AG04449 (cell line): ENCODE measurements around the gene SCARB1.

ENCODE experiments used
- CTCF ChIA-PET: fragments of 350-600 bp; formaldehyde crosslinking; extraction: SDS; loops from one replicate; lab custom pipeline; 2021; ENCODE audit warnings: antibody characterized with exemption; lab: Yijun Ruan, JAX
- POLR2A ChIA-PET: fragments of 400-600, 350-600 bp; formaldehyde crosslinking; extraction: SDS; loops from one replicate; lab custom pipeline; 2020; ENCODE audit warnings: antibody characterized with exemption, inconsistent platforms; lab: Yijun Ruan, JAX
- DNase-seq: peaks from one replicate; pipeline ENCODE4 v3.0.0-alpha.2; 2010; ENCODE audit warnings: low read depth, low spot score
- H3K4me3 ChIP-seq: 2 replicates; pipeline ENCODE4 v1.5.1; 2011; ENCODE audit warnings: low read depth, mild to moderate bottlenecking, control low read depth, low read length
- TF ChIP-seq, protein P1 (sequence below): IDR thresholded peaks from one replicate; pipeline ENCODE4 v1.5.1; 2011; ENCODE audit warnings: mild to moderate bottlenecking, moderate library complexity, low read length, control low read depth, inconsistent platforms; ENCODE audit not compliant: insufficient read depth; ENCODE audit errors: missing control alignments

The SCARB1 gene

DNA sequence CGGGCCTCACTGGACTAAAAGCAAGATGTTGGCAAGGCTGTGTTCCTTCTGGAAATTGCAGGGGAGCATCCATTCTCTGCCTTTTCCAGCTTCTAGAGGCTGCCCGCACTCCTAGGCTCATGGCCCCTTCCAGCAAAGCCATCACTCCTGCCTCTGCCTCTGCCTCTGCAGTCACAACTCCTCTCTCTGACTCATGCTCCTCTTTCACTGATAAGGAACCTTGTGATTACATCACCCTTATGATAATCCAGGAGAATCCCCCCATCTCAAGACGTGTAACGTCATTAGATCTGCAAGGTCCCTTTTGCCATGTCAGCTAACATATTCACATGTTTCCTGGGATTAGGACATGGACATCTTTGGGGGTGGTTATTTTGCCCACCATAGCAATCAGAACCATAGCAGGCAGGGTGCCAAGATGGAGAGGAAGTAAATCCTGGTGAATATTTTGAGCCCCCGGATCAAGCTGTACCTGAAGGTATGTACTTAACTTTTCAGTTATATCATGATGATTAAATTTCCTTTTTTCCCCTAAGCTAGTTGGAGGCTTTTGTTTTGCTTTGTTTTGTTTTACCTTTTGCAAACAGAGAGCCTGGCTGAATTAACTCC, 123.6 kb downstream of the SCARB1 start:
- CTCF ChIA-PET: interaction anchor here (1.5 to 1.9 kb wide), 3 partner anchors 11 to 42 kb away, joined by 3 to 6 read pairs (median 6); no protein-coding TSS in a partner anchor
- H3K4me3 ChIP-seq: no peak overlapping the region
- DNase-seq: no peak
- TF ChIP-seq, protein P1, sequence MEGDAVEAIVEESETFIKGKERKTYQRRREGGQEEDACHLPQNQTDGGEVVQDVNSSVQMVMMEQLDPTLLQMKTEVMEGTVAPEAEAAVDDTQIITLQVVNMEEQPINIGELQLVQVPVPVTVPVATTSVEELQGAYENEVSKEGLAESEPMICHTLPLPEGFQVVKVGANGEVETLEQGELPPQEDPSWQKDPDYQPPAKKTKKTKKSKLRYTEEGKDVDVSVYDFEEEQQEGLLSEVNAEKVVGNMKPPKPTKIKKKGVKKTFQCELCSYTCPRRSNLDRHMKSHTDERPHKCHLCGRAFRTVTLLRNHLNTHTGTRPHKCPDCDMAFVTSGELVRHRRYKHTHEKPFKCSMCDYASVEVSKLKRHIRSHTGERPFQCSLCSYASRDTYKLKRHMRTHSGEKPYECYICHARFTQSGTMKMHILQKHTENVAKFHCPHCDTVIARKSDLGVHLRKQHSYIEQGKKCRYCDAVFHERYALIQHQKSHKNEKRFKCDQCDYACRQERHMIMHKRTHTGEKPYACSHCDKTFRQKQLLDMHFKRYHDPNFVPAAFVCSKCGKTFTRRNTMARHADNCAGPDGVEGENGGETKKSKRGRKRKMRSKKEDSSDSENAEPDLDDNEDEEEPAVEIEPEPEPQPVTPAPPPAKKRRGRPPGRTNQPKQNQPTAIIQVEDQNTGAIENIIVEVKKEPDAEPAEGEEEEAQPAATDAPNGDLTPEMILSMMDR: no peak
- POLR2A ChIA-PET: interaction anchor here (1.2 kb wide), 1 partner anchor 15 kb away, joined by 5 read pairs; no protein-coding TSS in a partner anchor

DNA sequence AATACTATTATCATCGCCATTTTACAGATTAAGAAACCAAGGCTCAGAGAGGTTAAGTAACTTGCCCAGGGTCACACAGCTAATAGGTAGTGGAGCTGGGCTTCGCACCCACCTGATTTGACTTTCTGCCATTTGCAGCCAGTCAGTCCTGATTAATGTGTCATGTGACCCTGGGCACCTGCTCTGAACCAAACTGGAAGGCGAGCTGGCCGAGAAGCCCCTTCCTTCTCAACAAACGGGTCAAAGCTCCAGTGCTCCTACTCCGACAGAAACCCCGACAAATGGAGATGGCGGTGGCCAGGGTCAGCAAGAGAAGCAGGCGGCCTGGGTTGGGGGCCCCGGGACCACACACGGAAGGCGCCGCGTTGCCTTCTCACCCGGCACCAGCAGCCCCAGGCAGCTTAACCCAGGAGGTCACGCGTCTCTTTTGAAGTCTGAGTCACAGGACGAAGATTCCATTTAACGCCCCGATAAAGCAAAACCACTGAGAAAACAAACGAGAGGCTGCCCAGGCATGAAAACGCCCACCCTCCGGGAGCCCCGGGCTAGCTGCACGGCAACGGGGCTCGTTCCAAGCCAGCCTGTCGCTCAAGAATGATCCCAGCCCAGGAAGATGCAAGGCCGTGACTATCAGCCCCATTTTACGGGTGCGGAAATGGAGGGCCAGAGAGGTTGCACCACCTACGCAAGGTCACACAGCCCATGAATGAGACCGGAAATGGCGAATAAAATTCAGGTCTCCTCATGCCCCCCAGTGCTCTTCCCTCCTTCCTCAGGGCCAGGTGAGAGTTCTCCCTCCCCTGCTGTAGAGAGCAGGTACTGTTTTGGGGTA, 124.8 kb downstream of the SCARB1 start:
- no peak for DNase-seq
- ChIA-PET CTCF (interaction anchor here (0.9 to 1.5 kb wide), 3 partner anchors 17 to 27 kb away, joined by 3 to 4 read pairs (median 3); no protein-coding TSS in a partner anchor), POLR2A (no interaction called here)
- TF ChIP-seq, protein P1: no peak
- H3K4me3 ChIP-seq: no peak overlapping the region

DNA sequence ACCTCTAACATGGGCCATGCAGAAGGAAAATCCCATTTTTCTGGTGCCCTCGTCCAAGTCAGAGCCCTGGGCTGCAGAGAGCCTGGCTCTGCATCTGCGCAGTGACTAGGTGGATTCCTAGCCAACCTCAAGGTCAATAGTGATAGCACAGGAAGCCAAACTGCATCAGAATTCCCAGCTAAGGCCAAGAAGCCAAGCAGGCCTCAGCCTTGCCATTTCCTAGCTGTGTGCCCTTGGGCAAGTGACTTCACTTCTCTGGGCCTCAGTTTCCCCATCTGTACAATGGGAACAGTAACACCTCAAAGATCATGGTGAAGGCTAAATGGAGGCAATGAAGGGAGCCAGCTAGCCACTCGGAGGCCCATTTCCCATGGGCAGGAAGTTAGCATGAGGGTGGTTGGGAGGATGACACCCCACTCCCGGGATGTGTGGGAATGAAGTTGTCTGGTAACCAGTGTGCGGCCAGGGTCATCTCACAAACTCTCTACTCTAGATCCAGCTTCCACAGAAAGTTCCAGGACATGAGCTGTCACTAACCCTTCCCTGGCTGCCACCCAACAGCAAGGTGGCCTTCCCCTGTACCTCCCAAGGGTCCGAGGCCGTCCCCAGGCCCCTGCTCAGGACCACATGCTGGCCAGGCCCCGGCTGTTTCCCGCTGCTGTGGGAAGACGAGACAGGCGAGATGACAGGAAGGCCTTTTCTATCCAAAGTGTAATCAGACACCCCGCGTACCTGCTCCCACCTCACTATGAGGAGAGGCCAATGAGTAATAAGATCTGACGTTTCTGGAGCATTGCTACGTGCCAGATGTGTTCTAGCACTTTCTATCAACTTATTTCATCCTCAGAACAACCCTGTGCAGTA, 125.7 kb downstream of the SCARB1 start:
- DNase-seq: no peak
- TF ChIP-seq, protein P1: no peak
- CTCF ChIA-PET: interaction anchor here (0.8 to 1.5 kb wide), 4 partner anchors 10 to 27 kb away, joined by 3 to 5 read pairs (median 4); no protein-coding TSS in a partner anchor
- POLR2A ChIA-PET: no interaction called here
- no peak overlapping the region for H3K4me3 ChIP-seq

DNA sequence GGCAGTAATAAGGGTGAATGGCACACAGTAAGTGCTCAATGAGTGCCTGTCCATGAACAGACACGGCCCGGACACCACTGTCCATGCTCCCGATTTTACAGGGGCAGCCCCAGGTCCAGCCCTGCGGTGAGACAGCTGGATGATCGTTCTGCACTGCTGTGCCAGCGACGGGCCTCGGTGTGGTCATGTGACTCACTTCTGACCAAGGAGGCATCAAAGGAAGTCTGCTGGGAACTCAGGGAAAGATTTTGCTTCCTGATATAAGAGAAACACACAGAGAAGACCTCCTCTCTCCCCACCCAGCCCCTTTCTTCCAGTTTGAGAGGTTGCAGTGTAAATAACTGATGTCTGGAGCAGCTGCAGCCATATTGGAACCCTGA, 126.6 kb downstream of the SCARB1 start:
- DNase-seq: no peak
- TF ChIP-seq, protein P1: no peak
- H3K4me3 ChIP-seq: no peak overlapping the region
- ChIA-PET CTCF (no interaction called here), POLR2A (no interaction called here)

DNA sequence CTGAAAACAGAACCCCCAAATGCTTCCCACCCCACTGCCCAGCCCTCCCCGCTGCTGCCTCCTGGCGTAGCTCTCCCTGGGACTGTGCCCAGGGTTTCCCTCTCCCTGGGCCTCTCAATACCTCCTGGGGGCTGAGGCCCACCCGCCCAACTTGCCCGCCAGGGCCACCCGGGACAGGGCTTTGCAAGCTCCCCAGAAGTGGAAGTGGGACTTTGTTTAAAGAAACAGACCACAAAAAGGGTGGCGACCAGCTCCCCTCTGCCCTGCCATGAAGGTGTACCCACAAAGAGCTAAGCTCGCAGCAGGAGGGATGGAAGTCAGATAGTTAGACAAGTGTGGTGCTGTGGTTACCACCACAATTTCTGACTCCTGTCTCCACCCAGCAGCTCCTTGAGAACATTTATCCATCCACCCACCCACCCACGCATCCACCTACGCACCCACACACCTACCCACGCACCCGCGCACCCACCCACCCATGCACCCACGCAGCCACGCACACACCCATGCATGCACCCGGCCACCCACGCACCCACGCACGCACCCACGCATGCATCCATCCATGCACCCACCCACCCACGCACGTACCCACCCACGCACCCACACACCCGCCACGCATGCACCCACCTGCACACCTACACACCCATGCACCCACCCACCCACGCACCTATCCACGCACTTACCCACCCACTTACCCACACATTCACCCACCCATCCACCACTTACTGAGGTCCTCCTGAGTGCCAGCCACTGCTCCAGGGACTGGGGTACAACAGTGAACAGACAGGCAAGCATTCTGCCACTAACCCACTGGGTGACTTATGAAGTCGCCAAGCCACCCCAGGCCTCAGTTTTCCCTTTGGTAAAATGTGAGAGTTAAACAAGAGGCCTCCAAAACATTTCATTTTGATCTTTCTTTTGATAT, 127.3 kb downstream of the SCARB1 start:
- TF ChIP-seq, protein P1: no peak
- POLR2A ChIA-PET: no interaction called here
- CTCF ChIA-PET: interaction anchor here (1.1 to 1.5 kb wide), 3 partner anchors 11 to 35 kb away, joined by 3 to 4 read pairs (median 4); no protein-coding TSS in a partner anchor
- H3K4me3 ChIP-seq: no peak overlapping the region
- DNase-seq: no peak
